Endometrial microvascular endothelial cells (primary cell): ENCODE measurements around the gene STON2. TPM values are rescaled to one million over a fixed set of nuclear protein-coding genes. Genes with fewer than 3 reads are reported as not detected.

Source experiments
- in situ Hi-C: cut with HindIII; loops from 2 replicates; pipeline ENCODE4 v1.10.0; 2017; ENCODE audit warnings: low sequenced_read_pairs, low pct_unique_long_range_greater_than_20kb; ENCODE audit errors: inconsistent ontology term
- total RNA-seq: library from RNA; depleted of rRNA; stranded (reverse); fragments of >200 nt; gene quantifications from one replicate; pipeline ENCODE4 v1.2.3, GENCODE V29; 2015; ENCODE audit errors: inconsistent ontology term

The STON2 gene
- total RNA-seq, 1 donor from 2014 or later = not detected

DNA sequence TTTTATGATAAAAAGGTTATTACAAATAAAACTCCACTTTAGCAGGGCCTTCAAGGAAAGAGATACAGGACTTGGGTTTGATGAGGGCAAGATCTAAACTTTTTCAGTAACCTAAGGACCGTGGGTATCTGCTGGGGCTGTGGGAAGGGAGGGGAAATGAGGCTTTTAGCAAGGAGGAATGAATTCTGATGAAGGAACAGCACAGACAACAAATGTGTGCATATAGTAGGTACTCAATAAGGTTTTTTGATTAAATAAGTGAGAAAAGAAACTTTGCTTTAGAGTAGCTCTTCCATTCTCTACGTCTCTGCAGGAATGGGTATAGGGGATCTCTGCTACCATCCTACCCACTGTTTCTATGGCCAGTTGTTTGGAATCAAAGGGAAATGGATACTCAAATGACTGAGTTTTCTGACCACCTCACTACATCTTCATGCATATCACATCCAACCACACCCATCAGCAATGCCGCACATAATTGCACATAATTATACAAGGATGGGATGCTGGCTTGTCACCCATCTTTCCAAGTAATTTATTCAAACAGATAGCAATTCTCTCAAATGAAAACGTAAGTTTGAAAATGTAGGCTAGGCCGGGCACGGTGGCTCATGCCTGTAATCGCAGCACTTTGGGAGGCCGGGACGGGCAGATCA lies 119.9 kb downstream of the STON2 start:
- in situ Hi-C loops = no loop called here

DNA sequence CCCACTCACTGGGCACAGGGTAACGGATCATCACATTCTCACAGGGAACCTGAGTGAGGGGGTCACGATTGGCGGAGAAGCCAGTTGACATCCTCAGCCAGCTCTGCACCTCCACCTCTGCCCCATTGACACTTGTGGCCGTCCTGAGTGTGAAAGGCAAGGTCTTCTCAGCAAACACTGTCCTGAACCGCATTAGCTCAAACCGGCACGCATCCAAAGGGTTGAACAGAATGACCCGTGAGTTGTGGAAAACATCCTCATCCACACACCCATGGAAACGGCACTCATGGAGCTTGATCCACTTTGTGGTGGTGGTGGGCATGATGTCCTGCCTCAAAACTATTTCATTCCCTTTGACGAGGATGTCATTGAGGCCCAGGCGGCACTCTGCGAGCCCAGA lies 123.0 kb downstream of the STON2 start:
- in situ Hi-C loops = no loop called here

DNA sequence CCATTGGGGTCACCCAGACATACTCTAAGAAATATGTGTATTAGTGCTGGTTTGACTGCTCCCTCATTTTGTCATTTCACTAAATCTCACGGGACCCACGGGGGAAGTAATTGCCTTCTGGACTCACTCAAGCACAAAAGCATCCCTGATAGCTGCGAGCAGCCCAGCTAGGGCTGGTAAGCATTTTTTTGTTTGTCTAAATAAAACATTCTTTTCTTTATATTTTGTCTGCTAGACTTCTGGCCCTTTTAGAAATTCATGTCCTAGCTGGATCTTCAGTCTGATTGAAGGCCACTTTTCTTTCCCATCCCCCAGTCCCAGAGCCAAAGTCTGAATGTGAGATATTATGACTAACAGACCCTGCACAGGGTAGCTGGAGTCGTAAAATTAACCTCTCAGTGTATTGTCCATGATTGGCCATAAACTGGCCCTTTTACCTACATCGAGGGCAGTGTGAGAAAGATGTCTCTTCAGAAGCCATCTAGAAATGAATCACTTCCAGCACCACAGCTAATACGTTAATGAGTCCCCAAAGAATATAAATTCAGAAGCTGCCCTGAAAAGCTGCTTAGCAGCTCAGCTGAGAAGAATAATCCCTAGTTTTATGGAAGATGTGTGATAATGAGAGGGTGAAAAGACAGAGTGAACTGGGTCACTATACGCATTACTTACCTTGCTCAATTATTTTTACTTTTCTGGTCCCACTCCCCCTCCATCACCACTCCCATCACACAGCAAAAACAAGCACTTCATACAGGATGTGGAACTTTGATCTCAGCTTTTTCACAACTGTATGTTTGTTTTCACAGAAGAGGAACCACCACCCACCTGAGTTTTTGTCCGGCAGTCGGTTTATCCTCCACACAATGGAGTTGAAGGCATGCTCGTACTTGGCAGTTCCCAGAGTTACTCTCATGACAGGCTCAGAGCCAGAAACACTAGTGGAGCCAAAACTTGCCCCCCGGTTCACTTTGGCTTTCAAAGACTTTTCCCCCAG lies 123.8 kb downstream of the STON2 start:
- in situ Hi-C loops = no loop called here

DNA sequence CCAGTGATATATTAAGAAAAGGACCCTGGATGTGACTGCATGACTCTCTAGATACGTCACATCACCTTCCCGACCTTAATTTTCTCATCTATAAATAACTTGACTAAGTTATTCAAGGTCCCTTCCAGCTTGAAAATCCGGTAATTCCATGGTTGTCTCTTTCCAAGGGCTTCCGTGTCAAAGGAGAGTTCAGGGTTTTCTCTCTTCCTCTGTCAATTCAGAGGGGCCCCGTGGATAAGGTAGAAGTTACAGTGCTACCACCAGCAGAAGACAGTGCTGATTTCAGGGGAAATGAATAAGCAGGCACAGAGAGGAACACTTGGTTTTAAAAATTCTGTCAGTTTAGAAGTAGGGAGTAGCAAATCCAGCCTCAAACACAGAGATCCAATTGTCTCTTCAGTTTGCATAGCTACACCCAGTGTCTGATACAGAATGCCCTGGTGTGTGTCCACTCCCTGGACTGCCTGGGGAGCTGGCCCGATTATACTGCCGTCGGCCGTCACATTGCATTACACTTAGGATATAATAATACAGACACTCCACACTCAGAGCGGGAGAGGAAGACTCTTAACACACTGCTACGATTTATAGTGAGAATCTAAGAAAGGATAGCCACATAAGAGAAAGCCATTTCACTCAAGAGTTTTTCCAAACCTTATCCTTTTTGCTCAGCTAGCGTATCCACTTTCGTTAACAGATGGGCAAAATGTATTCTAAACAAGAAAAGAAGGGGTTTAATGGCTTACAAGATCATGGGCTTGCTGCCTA lies 124.6 kb downstream of the STON2 start:
- in situ Hi-C loops = no loop called here

DNA sequence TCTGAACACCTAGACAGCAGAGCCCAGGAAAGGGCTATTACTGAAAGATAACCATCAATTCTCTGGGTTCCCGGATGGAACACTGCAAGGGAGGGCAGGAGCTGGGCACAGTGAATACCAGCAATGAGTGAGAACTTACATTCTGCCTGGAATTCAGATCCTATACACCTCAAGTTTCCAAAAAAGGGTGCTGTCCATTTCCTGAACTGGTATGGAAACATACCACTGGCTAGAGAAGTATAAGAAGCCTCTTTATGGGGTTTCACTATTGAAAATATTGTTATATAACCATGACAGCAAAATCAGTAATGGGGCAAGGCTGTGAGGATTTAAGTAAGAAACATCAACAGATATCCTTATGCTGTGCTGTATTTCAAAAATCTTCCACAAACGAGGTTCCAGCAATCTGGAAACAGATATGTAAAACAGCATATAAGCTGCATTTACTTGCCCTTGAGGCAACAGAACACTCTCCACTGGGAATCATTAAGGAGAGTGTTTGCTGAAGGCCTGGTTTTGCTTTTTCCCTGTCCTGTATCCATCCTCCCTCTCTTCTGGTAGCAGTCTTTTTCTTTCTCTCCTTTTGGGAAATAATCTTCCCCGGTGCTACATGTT lies 126.1 kb downstream of the STON2 start:
- in situ Hi-C loops = no loop called here

DNA sequence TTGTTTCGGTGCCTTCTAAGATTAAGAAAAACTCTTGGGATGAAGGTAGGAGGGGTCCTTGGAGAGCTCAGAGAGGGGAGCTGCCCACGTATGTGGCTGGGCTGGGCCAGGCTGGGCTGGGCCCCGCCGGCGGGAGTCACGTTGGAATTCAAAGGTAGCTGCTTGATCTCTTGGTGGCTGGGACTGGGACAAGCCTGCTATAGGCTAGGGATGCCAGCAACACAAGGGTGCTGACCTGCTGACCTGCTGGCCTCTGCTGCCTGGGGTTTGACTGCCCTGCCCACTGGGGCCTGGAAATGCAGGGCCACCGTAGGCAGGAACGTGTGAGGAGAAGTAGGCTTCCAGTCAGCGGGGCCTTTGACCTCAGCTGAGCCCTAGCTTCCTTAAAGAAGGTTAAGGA lies 126.6 kb downstream of the STON2 start:
- in situ Hi-C loops = no loop called here

DNA sequence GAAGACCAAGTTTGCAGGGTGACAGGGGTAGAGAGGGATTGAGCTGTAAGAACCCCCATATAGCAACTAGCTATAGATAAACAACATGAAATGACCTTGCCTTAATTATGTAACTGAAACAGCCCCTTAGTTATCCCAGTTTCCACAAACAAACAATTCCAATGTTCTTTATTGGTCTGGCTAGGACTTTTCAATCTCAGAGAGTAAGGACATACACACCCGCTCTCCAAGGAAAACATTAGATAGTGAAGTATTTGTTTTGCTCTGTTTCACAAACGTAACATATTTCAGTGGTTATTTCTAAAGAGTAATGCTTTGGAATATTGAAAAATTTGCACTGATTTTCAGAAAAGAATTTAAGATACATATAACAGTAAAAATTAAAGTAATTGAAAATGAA lies 127.8 kb downstream of the STON2 start:
- in situ Hi-C loops = no loop called here

DNA sequence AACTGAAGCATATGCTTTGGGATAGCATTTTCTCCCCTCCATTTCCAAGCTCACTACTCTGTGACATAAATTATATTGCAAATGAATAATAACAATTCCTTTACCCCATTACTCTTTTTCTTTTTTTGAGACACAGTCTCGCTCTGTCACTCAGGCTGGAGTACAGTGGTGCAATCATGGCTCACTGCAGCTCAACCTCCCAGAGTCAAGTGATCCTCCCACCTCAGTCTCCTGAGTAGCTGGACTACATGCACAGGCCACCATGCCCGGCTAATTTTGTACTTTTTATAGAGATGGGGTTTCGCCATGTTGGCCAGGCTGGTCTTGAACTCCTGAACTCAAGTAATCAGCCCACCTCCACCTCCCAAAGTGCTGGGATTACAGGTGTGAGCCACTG lies 130.1 kb downstream of the STON2 start:
- in situ Hi-C loops = no loop called here

DNA sequence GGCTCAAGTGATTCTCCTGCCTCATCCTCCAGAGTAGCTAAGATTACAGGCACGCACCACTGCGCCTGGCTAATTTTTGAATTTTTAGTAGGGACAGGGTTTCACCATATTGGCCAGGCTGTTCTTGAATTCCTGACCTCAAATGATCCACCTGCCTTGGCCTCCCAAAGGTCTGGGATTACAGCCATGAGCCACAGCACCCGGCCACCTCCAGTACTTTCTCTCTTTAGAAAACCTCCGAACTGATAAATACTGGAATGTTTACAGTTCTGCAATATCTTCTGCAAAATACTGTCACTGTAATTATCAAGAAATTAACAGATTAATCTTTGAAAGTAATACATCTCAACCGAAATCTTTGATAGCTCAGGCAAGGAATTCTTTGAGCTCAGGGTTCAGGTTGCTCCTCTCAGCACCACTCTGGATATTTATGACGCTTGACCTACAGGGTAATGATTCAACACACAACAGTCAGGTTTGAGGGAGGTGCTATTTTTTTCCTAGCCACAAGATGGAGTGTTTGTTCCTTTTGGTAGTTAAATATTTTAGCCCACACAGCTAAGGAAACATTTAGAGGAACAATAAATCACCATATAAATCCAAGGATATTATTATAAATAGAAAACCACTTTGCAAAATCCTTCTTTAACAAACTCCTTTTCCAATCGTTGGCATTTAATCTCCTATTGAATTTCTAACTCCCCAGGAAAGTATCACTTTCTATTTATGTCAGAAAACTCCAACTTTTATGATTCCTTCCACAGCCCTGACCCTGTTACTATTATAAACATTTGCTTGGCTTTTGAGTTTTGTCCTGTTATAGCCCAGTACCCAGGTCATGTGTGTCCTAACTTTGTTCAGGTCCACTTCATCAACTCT lies 130.8 kb downstream of the STON2 start:
- in situ Hi-C loops = no loop called here

DNA sequence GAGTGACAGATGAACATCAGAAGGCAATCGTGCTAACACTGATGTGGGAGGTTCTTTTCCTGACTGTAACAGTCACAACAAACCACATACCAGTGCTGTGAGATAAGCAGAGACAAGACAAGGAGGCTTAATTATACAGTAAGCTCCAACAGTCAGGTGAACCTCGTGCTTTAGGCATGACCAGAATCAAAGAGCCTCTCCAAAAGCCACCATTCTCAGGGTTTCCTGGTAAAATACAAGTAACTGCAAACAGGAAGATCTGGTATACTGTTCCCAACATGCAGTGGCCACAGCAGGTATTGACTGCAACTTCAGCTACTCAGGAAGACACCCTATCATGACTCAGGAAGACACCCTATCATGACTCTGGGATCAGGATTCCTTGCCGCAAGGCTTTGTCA lies 132.1 kb downstream of the STON2 start:
- in situ Hi-C loops = no loop called here

DNA sequence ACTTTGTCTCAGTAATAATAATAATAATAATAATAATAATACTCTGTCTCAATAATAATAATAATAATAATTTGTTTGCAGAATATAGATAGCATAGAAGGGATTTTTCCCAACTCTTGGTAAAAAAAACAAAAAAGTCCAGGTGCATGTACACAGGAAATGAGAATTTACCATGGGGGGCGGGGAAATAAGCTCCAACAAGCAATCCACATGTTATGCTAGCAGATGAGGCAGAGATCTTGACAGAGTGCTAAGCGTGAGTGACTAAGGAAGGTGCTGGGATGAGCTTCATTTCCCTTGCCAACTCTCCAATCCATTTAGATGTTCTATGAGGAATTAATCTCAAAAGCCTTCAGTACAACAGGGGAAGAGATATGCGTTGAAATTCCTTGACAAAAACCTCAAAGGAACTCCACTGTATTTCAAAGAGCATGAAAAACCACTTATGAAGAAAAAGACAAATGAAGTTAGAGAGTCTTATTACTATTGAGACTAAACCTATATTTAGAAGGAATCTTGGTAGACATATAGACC lies 134.4 kb downstream of the STON2 start:
- in situ Hi-C loops = no loop called here

DNA sequence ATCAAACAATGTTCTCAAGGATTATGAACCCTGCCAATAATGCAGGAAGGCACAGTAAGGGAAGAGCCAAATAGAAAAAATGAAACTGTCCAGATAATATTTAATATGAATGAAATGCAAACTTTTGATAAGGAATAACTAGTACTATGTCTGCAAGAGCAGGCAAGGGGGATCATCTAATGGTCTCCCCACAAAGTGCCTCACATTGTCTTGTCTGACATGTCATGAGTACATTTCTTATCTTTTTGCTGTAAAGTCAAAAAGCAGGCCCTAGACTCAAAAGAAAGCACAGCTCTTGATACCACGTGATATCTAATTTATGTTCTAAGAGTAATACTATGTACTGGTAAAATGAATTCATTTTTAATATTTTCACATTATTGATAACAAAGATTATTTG lies 135.5 kb downstream of the STON2 start:
- in situ Hi-C loops = no loop called here

DNA sequence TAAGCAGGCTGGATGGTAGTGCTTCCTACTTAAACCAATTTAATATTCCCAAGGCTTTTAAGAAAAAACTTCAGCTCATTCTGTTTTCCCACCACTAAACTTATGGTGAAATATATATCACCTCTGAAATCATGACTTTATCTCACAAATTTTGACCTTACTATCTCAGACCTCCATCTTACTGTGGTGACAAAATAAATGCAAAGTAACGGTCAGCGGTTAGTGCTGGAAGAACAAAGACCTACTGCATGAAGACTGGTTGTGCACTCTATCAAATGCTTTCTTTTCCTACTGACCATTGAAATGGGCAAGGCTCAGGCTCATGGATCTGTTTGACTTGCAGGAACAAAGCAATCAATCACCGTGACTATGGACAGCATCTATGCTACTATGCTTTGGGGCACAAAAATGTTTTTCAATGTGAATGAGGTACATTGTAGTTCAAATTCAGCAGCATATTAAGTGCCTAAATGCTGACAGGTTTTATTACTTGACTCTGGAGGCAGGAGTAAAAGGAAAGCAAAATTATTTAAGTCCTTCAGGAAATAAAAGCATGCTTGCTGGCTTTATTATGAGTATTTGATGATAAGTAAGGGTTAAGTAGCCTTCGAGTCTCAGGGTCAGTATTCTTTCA lies 136.2 kb downstream of the STON2 start:
- in situ Hi-C loops = no loop called here

DNA sequence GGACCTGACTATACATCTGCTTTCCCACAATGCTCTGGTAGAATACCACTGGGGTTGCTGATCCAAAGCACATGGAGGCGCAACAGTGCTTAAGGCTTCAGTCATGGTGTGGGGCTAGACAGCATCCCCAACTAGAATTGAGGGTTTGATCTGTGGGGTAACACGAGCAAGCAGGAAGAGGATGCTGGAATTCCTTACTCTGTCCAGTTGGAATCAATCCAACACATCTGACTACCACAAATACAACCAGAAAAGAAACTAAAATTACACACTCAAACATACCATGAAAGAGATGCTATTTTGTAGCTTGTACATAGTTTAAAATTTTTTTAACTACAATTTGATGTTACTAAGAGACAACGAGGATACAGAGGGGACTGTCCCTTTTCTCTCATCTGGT lies 138.9 kb downstream of the STON2 start:
- in situ Hi-C loops = no loop called here

DNA sequence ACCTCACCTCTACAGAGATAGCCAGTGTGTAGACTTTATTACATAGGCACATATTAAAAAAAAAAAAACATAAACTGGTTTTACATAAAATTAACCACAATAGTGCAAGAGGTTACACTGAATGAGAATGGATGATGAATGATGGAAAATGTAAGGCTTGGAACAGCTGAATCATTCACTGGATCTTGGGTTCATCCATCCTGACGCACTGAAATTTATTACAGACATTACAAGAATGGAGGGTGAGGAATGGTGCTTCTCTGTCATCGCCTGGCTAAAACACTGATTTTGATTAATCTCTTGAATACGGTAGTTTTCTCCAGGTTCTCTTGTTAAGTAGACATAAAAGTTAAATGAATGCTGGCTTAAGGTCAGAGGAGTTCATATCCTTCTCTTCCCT lies 139.4 kb downstream of the STON2 start:
- in situ Hi-C loops = no loop called here

DNA sequence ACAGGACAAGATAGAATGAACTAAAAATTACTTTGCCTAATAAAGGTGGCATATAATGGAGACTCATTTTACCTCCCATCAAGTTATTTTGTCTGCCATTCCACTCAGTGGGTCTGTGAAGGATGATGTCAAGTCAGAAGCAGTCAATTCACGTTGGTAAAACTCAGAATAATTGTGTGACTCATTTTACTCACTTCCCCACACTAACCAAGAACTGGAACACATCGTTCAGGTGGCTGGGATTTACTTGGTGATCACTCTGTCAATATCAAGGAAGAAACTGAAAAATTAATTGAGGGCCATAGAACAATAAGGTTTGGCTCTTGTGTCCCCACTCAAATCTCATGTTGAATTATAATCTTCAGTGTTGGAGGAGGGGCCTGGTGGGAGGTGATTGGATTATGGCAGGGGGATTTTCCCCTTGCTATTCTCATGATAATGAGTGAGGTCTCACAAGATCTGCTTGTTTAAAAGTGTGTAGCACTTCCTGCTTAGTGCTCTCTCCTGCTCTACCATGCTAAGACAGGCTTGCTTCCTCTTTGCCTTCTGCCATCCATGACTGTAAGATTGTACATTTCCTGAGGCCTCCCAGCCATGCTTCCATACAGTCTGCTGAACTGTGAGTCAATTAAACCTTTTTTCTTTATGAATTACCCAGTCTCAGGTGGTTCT lies 143.7 kb downstream of the STON2 start:
- in situ Hi-C loops = no loop called here

DNA sequence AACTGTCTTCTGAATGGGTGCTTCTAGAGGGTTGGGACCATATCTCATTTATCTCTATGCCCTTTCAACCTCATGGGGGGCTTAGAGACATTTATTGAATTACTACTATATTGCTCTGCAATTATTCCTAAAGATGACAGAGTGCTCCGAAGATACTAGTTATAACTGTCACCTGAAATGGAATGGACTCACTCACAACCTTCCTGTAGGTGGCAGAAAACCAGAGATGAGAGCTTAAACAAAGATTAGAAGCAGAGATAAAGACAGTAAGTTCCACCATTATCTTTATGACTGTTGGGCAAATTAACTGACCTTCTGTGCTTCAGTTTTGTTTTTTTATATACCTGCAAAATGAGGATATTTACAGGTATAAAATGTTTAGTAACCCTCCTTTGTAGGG lies 147.8 kb downstream of the STON2 start:
- in situ Hi-C loops = no loop called here
